IPS-NIHi7 (cell line): ENCODE results near the gene ANKRD28.
"Not testable (repeated sequence)": the region's sequence is repeated elsewhere in the genome, so short reads cannot be mapped to it uniquely, and the experiment has no call there.

Experiments used
- DNase-seq: peaks from one replicate; pipeline ENCODE4 v3.0.0; 2012; ENCODE audit warnings: mixed read lengths; ENCODE audit errors: extremely low spot score

The ANKRD28 gene

DNA sequence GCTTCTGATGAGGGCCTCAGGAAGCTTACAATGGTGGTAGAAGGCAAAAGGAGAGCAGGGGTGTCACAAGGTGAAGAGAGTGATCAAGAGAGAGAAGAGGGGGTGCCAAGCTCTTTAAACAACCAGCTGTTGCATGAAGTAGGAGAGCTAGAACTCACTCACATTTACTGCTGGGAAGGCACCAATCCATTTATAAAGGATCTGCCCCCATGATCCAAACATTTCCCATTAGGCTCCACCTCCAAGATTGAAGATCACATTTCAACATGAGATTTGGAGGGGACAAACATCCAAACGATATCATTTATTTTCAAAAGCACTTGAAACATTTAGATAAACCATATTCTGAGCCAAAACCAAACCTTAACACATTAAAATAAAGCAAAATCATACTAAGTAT lies 26.3 kb downstream of the ANKRD28 start:
- no peak for DNase-seq

DNA sequence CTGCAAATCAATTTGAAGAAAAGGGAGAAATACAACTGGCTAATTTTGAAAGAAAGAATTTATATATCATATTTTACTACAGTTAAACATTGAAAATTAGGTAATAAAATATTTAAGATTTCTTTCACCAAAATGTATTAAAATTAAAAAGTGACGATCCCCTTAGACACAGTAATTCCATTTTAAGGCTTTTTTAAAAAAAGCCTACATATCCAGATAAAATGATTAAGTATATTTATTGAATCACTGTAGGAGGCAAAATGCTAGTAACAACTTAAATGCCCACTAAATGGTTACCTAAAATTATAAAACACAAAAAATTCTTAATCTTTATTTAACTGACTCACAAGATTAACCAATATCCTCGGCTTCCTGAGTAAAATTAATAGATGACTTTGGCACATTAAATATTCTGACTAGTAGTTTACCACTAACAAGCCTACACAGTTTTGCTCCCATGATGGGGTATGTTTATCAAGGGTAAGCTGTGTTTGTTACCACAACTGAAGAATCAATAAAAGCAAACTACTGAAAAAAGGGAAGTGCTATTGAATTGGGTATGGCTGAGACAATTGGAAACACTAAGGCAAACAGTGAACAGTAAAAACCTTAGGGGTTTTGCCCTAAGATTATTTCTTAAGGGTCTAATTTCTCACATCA lies 28.4 kb downstream of the ANKRD28 start:
- DNase-seq = no peak

GRCh38 chr3:15768421-15769255 lies 29.1 kb downstream of the ANKRD28 start:
- no peak for DNase-seq

DNA sequence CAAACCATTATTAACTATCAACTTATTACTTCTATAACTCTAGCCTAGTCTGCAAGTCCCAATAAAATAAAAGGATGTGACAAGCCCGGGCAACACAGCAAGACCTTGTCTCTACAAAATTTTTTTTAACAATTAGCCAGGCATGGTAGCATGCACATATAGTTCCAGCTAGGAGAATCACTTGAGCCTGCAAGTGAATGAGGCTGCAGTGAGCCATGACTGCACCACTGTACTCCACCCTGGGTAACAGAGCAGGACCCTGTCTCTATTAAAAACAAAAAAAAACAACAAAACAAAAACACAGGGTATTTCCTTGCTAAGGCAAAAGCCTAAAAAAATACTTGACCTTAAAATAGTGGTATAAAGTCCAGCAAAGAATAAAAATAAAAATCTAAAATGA lies 31.4 kb downstream of the ANKRD28 start:
- no peak for DNase-seq

DNA sequence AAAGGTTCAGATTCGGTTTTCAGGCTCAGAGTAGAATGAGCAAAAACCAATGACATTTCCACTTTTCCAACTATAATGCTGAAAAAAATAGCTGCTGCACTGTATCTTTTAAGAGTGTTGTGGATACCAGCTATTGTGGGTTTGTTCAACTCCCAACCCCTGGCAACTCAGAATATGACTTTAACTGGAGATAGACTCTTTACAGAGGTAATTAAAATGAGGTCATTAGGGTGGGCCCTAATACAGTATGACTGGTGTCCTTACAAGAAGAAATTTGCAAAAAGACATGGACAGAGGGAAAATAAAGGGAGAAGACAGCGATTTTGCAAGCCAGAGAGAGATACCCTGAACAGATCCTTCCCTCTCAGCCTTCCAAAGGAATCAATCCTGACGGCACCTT lies 39.5 kb downstream of the ANKRD28 start:
- DNase-seq = no peak

DNA sequence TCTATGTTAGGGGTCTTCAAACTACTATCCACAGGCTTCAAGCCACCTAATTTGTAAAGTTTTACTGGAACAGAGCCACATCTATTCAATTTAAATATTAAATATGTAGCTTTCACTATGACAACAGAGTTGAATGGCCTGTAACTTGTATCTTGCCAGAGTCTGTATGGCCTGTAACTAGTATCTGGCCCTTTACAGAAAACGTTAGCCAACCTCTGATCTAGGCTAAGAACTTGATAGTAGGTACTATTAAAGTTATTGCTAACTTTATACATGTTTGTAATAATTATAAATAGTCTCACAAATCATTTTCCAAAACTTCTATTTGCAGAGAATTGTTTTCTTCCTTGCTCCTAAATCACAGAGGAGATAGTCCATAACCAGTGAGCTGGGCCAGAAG lies 40.0 kb downstream of the ANKRD28 start:
- DNase-seq = no peak

DNA sequence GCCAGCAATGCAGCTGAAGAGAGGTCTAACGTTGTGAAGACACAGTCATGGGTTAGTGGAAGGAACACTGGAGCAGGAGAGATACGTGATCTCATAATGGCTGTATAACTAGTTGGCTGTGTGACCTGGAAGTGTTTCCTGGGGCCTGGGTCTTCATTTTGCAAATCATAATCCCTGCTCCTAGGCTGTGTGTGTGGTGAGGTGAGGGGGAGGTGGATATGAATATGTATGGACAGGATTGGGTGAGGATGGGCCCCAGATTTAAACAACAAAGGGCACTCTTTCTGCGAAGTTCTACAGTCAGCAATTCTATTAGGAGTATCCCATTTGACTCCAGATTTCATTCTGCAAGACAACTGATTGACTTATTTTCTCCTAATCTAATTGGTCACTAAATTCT lies 41.3 kb downstream of the ANKRD28 start:
- DNase-seq = peak; percentile 14

- DNase-seq = no peak
Measured at GRCh38 chr3:15755780-15756179, 42.0 kb downstream of the ANKRD28 start.

DNA sequence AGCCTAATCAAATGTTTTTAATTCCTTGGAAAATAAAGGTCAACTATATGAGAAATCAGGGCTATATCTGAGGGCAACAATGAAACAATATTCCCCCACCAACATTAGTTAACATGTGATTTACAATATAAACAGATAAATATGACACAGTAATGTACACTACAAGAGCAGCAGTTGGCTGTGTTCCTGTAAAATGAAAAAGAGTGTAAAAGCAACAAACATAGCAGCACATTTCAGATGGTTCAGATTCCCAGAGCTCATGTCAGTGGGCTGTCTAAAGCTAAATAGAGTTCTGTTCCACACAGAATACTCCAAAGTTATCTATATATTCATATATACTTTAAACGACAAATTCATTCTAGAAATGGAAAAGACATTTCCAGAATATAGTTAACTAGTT lies 42.6 kb downstream of the ANKRD28 start:
- no peak for DNase-seq

DNA sequence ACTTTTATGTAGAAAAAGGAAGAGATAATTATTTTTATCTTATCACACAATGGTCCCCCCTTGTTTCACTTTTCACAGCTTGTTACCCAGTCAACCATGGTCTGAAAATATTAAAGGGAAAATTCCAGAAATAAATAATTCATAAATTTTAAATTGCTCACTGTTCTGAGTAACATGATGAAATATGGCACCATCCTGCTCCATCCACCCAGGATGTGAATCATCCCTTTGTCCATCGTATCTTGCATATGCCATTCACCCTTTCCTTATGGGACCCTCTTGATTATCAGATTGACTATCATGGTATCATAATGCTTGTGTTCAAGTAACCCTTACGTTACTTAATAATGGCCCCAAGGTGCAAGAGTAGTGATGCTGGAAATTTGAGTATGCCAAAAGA lies 43.7 kb downstream of the ANKRD28 start:
- no peak for DNase-seq

DNA sequence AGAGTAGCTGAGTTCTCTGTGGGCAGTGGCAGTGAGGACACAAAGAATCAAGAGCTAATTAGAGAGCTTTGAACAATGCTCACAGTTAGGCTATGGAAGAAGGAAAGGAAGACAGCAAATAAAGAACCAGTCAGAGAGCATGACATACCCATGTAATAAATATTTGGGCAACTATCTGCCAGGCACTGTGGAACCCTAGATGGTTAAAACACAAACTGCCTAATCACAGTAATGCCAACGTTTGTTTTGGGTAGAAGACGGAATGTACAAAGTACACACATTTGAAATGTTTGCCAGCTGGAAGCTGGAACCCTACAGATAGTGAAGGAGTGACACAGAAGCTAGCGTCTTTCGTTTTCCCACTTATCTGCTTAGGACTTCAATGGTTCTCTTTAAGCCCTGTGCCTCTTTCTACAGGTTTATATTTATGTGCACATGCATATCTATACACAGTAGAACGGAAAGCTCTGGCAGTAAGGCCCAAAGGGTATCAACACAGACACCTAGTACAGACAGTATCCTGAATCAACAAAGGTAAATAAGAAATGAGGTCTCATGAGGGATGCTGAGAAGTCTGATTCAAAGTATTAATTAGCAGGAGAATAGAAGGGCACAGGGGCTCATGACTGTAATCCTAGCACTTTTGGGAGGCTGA lies 44.6 kb downstream of the ANKRD28 start:
- no peak for DNase-seq

DNA sequence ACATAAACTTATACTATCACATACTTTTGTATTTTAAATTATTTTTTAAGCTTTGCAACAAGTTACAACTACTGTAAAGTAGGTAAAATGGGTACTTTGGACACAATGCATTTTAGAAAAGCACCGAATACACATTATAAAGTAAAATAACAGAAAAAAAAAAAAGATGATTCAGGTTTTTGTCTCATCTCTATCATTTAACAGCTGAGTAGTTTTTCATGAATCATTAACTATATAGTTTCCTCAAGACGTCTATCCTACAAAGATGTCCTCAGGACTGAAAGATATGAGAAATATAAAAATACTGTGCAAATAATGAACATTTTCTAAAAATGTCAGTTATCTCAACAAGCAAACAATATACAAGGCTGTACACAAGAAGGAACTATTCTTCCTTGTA lies 46.9 kb downstream of the ANKRD28 start:
- no peak for DNase-seq

GRCh38 chr3:15750143-15750542 lies 47.6 kb downstream of the ANKRD28 start:
- DNase-seq = no peak

DNA sequence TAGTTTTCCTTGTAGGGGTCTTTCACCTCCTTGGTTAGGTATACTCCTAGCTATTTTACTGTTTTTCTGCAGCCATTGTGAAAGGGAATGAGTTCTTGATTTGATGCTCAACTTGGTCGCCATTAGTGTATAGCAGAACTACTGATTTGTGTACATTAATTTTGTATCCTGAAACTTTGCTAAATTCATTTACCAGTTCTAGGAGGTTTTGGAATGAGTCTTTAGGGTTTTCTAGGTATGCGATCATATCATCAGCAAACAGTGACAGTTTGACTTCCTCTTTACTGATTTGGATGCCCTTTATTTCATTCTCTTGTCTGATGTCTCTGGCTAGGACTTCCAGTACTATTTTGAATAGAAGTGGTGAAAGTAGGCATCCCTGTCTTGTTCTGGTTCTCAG lies 51.9 kb downstream of the ANKRD28 start:
- not testable (repeated sequence) for DNase-seq

DNA sequence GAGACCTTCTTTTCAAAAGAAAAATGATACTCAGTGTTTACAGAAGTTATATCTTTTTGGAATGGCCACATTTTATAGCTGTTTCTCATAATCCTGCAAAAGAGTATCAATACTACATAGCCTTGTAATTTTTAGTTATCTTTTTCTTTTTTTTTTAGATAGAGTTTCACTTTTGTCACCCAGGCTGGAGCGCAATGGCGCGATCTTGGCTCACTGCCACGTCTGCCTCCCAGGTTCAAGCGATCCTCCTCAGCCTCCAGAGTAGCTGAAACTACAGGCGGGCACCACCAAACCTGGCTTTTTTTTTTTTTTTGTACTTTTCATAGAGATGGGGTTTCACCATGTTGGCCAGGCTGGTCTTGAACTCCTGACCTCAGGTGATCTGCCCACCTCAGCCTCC lies 53.6 kb downstream of the ANKRD28 start:
- no peak for DNase-seq

- DNase-seq = no peak
Measured at GRCh38 chr3:15743587-15744009, 54.2 kb downstream of the ANKRD28 start.

DNA sequence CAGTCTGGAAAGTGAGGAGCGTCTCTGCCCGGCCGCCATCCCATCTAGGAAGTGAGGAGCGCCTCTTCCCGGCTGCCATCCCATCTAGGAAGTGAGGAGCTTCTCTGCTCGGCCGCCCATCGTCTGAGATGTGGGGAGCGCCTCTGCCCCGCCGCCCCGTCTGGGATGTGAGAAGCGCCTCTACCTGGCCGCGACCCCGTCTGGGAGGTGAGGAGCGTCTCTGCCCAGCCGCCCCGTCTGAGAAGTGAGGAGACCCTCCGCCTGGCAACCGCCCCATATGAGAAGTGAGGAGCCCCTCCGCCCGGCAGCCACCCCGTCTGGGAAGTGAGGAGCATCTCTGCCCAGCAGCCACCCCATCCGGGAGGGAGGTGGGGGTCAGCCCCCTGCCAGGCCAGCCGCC lies 55.5 kb downstream of the ANKRD28 start:
- not testable (repeated sequence) for DNase-seq

DNA sequence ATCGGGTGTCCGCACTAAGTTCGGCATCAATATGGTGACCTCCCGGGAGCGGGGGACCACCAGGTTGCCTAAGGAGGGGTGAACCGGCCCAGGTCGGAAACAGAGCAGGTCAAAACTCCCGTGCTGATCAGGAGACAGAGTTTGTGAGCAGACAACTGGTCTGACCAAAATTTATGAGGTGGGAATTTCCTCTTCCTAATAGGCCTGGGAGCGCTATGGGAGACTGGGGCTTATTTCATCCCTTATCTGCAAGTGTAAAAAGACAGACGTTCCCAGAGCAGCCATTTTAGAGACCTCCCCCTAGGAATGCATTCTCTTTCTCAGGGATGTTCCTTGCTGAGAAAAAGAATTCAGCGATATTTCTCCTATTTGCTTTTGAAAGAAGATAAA lies 59.2 kb downstream of the ANKRD28 start:
- not testable (repeated sequence) for DNase-seq

DNA sequence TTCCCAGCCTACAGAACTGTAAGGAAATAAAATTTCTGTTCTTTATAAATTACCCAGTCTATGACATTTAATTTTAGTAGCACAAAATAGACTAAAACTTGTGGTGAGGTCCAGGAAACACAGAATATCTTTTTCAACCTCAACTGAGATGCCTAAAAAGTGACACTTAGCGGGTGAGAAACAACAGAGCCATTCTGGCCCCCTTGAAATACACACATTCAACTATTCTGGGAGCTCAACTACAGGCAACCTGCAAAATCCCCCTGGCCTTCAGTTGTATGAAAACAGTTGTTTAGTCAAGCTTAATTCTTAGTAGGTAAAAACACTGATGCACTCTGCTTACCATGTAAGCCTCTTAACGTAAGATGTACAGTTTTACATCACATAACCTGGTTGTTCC lies 66.8 kb downstream of the ANKRD28 start:
- no peak for DNase-seq

DNA sequence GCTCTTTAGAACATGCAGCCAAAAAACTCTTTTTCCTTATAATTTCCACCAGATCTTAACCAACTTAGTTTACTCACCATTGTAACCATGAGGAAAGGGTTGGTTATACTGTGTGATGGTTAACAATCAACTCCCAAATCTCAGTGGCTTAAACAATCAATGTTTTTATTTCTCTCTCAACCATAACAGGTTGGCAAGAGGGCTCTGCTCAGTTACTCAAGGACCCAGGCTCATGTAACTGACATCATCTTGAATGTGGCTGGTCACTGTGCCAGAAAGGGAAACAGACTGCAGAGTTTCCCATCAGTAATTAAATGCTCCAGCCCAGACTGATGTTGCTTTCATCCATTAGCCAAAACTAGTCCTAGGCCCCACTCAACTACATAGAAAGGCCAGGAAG lies 69.0 kb downstream of the ANKRD28 start:
- no peak for DNase-seq

GRCh38 chr3:15726881-15727280 lies 70.9 kb downstream of the ANKRD28 start:
- DNase-seq = no peak

DNA sequence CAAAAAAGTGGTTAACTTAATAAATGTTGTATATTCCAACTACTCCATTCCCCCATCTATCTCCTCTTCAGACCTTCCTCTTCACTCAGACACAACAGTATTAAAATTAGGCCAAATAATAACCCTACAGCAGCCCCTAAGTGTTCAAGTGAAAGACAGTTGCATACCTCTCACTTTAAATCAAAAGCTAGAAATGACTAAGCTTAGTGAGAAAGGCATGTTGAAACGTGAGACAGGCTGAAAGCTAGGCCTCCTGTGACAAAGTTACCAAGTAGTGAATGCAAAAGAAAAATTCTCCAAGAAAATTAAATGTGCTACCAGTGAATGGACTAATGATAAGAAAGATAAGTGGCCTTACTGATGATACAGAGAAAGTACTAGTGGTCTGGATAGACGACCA lies 71.7 kb downstream of the ANKRD28 start:
- DNase-seq = no peak

GRCh38 chr3:15724446-15724845 lies 73.3 kb downstream of the ANKRD28 start:
- DNase-seq = no peak
